GM19035 (cell line): Measurements from ENCODE around the gene CADM1.

Experiments
- ATAC-seq: cut with Tn5 transposase; IDR thresholded peaks from one replicate; pipeline ENCODE4 v1.9.1; 2021; ENCODE audit not compliant: unreplicated experiment

Gene CADM1

DNA sequence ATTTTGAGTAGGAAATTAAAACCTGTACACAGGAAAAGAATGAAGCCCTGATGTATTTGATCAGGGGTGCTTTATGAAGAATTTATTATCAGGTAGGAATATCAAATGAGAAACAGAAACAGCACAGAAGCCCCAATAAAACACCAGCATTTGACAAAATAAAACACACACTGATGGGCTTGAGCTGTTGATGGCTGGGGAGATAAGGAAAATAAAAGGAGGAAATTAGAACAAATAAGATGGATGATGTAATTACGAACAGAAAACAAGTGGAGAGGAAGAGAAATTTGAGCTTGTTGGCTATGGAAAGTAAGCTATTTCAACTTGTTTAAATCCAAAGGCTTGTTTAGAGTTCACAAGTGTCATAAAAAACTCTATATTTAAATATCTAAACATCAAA lies 213.7 kb downstream of the CADM1 start:
- no peak for ATAC-seq

DNA sequence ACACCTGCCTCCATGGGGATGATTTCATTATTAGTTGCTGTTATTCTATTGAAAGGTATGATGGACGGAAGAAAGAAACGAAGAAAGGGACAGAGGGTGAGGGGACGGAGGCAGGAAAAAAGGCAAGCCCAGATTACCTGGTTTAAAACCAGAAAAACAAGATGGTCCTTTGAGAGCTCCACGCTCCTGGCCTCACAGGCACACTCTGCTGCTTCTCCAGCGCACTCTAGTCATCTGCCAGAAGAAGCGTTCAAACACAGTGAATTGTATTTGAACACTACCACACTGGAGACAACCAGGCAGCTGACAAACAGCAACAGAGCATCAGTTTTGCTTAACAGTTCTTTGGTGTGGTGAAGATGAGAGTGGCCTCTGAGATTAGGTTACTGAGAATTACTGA lies 216.9 kb downstream of the CADM1 start:
- ATAC-seq: no peak

DNA sequence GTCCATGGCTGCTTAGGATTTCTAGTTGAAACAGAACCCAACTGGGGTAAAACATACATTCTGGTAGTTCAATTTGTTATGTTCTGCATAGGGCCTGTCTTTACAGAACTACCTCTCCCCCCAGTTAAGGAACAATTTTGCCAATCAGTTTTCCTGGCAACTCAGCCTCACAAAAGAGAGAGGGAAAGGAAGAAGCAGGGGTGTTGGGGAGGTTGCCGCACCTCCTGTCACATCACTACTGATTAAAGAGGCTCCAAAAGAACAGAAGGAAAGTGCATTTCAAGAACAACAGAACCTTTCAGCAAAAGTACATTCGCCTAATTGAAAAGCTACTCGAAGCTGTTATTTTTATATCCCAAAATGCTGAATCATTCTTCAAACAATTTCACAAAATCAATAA lies 217.6 kb downstream of the CADM1 start:
- ATAC-seq: no peak

DNA sequence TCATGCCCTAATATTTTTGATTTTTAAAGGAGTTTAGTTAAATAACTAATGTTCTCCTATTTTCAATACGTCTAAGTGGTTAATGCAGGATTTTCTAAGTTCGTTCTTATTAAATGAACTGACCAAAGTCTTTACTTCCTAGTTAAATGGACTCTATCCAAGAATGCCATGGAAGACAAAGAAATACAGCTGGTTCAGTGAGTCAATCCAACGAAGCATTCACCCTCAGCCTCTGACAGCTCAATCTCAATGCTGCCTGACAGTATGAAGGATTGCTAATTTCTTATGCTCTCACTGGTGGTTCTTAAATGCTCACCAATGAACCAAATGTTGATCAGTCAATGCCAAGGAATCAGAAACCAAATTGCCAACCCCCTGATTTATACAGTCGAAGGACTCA lies 219.4 kb downstream of the CADM1 start:
- no peak for ATAC-seq

DNA sequence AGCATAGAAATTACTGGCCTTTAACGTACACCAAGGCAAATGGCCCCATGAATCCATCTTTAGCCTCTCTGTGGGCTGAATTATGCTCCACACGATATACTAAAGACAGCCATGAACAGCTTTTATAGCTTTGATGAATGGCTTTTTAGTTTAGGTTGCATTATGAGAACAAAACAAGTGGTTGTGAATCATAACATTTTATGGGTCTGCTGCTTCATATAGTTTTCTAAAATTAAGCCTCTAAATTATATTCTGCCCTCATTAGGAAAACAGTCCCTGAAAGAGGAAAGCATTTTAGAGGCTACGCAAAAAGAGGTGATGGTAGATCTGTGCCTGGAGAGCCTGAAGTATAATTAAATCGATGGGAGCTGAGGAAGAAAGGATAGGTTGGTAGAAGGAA lies 221.3 kb downstream of the CADM1 start:
- ATAC-seq: no peak

DNA sequence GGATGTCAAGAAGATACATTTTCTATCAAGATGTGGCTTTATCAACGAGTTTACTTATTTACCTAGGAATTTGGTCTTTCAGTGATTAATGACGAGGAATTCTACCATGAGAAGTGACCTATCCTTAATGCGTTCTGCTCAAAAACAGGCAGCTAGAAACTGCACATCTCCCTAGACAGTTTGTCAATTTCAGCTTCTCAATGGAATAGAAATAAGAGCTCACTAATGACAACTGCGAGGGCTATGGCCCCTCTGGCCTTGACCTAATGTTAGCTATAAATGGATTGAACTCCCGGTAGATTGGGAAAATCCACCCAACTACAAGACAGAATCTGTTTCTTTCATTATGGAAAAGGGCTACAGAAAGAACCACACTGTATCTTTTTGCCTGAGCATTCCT lies 223.4 kb downstream of the CADM1 start:
- ATAC-seq: no peak

DNA sequence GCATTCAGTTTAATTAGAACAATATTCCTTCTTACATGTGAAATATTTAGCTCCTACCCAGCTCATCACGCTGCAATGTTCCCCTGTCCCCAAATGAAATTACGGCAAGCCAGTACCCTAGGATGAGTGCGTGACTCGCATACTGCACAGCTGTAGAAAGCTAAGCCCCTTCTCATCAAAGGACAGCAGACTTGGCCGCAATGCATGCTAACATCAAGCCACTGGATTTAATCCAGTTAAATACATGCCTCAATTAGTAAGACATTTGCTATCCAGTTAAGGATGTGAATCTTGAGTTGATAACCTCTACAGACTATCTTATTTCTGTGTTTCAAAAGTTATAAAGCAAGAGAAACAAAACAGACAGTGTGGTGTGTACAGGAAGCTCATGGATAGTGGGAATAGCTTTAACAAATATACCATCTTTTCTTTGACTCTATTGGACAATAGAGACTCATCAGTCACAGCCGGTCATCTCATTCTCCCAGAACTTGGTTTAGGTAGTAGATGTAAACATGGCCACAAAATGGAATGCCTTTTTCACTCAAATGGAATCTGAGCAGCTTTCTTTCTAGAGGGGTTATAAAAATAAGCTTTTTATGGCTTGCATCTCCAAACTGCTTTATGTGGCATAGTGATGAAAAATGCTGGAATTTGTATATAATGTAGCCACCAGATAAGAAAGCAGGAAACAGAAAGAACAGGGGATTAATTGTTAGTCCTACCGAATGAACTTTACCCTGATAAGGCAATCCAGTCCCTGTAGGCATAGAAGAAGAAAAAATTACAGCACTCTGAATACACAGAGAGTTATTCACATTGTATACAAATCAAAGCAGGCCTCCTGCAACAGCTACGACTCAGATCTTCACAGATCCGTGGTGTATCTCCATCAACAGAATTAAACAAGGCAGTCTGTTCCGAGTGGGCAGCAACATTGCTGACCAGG lies 224.1 kb downstream of the CADM1 start:
- no peak for ATAC-seq

DNA sequence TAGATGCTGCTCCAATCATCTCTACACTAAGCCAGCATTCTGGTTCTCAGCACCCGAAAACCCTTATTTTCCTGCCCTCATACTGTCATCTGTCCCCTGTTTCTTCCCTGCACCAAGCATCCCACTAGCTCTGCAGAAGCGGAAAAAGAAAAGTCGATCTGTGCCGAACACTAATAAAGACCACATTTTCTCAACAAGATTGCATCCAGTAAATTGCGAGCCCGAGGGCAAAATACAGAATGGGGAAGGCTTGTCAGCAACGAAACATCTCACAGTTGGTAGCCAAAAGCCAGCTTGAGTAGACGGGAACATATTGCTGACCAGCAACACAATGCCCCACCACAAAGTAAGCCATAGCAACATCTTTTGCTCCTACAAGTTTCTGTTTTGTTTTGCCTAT lies 227.4 kb downstream of the CADM1 start:
- ATAC-seq: no peak

DNA sequence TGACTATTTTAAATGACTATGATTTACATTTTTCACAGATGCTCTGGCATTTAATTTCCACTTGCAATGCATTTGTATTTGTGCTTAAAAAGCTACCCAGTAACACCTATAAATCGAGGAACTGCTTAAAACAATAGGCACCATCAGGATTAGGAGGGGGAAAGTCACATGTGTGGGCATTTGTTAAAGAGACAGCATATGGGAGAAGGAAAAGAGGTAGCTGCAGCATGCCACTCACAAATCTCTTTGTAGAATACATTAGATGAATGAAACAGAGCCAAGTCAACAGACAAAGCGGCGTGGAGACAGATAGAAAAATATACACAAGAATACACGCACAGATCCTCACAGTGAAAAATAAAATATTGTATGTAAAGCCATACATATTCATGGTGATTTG lies 228.0 kb downstream of the CADM1 start:
- no peak for ATAC-seq

DNA sequence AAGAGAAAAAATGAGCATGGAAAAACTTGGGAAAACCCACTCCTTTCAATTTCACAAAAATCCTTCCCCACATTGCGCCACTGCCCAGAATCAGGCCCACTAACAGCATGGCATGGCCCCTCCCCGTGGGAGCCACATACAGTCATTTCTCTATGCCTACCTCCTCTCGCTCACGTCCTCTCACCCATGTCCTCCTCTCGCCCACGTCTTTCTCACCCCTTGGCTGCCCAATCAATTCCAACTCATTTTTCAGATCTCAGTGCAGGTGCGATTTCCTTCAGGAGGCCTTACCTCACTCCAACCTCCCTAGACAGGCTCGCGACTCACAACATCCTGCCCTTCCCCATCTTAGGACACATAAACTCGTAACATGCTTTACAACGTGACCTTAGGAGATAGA lies 229.2 kb downstream of the CADM1 start:
- ATAC-seq: no peak

DNA sequence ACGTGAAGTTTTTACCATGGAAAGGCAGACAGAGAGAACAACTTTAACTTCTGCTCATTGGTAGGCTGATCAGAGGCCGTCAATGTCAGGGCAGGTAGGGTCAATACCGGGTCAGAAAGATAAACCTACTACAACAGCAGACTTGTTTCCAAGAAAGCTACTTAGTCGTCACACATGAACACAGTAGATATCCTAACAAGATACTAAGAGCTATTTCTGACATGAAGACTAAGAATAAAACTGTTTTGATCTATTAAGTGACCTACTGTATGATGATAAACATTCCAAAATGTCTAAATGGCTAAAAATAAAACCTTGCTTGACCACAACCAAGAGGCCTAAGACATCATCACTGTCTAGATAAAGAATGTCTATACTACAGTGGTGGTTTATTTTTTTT lies 231.3 kb downstream of the CADM1 start:
- ATAC-seq: no peak

DNA sequence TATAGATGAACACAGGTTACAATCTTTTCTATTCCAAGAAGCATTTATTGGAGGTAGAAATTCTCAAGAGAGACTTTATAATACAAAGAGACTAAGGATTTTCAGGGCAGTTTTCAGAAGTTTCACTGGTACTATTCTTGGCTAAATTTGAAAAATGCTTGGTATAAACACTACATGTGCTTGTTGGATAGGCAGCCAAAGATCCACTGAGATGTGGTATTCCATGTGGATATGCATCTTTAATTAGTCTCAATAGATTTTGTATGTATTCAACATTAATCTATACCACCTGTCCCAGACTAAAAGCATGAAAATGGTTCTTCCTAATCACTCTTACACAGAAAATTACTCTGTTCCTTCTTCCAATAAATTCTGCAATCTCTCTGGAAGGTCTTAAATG lies 232.6 kb downstream of the CADM1 start:
- no peak for ATAC-seq

DNA sequence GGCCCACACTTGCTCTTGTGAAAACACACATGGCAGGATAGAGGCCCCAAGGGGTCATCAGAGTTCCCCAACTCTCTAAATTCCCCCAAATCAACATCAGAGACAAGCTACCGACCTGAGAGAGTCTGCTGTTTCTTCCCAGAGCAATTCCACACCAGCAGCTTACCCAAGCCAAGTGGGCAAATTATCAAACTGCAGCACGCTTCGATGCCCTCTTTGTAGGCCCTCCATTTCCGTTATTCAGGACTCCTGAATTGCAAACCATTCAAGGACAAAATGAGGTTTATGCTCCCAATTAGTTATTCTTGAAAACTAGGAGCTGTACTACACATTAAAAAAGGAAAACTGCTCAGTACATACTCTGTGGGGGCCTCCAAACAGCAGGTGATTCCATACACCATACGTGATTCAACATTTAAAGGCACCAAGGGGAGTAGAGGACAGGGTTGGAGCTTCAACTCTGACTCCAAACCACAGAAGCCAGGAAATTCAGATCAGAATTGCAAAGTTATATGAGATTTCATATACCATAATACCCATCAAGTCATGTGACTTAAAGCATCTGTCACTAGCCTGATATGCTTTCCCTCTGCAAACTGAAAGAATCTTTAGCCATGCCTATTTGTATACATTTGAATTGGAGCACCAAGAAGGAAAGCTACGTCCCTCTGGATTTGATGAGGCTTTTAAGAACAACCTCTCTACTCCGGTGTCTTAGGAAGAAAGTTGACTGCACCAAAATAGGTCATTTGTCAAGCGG lies 234.8 kb downstream of the CADM1 start:
- no peak for ATAC-seq

DNA sequence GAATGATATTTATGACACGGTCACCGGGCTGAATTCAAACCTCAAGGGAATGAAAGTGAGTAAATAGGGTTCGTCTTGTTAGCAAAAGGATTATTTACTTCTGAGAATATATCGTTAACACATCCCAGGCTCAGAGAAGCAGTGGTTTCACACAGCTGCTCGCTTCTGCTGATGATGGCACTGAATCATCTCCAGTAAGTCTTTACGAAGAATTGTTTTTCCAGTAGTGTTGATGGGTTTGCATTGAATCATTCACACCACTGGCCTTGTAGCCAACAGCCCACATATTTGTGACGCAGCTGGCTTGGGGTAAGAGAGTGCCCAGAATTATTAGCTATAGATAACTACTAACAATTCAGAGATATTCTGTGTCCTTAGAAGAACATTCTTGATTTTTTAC lies 236.3 kb downstream of the CADM1 start:
- no peak for ATAC-seq

DNA sequence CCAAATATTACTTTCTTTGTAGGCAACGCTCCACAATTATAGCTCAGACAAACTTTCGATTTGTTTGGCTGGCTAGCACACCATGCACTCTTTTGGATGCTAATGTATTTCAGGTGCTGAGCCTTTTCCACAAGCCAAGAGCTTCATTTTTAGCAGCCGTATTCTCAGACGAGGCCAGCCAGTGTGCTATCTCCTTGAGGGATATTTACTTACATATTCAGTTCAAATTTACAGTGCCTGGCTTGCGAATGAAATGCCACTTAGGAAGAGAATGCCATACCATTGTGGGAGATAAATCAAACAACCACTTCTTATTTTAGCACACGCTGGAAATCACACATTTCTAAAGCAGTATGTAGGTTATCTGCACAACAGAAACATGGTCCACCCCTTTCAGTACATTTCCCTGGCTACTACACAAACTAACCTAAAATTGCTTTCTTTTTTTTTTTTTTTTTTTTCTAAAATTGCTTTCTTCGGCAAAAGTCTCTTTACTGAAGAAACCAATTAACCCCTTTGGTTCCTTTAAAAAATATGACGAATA lies 236.9 kb downstream of the CADM1 start:
- ATAC-seq: no peak

DNA sequence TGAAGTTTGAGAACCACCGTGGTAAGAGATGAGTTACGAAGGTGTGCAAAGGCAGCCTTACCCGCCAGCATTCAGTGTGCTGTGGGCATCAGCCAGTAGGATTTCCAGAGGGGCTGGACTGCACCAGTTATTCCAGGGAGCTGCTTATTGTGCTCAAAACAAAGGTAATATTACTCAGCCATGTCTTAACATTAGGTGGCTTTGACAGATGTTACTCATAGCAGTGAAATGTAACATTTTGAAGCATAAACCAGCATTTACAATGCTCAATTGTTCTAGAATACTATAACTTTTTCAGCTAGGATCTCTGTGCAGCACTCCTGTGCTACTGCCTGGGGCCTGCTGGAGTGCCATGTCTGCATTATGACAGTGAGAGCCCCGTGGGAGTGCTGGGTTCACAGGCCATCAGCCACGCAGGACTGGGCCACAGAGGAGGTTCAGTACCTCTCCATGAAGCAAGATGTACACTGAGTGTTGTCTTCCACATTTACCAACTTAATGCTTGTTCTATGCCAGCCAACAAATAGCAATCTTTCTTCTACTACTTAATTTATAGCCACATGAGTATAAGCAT lies 238.1 kb downstream of the CADM1 start:
- ATAC-seq: no peak

DNA sequence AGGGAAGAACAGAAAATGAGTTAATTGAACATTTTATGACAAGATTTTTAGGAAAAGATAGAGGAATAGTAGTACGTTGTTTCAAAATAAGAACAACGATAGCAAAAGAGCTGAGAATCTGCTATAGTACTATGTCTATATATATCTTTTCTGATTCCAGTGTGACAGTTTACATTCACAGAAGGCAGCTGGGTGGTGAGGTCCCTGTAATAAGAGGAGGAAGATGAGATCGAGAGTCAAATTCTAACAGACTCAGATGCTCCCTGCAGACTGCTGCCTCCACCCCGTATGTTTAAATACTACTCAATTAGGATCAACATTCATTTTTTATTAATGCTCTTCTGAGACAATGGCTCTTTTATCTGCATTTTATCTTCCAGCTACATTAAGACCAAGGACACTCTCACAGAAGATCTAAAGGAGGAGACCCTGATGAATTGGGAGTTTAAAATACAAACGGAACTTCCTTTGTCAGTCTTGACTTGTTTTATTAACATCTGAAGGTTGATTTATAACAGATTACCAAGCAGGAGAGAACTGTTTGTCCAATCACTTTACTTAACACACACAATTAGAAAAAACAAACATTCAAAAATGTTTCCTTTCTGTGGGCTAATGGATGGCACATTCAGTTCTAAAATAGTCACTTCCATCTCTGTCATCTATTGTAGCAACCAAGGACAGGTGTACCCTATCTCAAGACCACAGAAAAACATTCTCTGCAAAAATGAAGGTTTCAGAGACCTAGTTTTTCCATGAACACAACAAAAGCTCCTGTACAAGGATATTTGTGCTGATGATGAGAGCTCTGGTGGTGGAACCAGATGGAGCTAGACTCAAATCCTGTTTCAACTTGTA lies 240.2 kb downstream of the CADM1 start:
- ATAC-seq: no peak

DNA sequence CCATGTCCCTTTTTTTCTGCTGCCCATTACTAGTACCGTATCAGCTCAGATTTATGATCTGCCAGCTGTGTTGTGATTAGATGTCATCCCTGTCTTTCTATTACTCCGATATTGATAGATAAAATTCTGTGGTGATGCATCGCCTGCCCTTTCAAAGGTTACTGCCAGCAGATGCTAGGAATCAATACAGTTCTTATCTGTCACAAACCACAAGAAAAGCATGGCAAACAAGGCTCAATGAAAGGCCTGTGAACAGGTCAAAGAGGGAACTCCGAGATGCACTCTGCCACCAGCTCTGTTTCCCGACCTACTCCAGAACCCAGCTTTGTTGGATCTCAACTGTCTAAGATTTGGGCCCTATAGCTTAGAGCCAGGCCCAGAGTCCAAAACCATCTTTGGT lies 246.0 kb downstream of the CADM1 start:
- no peak for ATAC-seq

DNA sequence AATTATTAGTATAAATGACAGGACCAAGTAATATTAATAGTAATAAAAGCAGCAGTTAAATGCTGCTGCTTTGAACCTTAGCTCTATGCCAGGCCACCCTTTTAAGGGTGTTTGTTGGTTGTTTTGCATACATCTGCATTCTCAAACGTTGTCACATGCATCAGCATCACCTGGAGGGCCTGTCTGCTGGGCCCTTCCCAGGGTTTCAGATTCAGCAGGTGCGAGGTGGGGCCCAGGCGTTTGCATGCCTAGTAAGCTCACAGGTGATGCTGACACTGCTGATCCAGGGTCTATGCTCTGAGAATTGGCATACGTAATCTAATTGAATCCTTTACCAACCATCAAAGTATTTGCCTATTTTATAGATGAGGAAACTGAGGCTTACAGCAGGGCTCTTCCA lies 246.5 kb downstream of the CADM1 start:
- ATAC-seq: no peak

DNA sequence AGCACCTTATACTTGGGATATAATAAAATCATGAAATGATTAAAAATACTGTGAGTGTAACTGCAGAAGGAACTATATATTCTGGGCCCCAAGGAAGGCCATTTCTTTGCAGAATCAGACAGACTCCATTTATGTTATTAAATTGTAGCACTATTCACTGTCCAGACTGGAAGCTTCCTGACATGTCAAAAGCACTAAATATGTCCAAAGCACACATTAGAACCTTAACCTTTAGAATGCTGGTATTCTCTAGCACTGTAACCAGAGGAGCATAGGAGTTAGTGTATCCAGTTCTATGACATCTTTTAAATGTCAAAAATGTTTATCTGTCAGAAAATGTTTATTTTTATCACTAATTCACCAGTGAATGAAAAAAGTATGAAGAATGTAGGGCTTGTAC lies 246.9 kb downstream of the CADM1 start:
- ATAC-seq: no peak
